ENCODE data around the gene FOLR2.

GRCh38 chr11:72195518-72196270, 20.9 kb upstream of the FOLR2 start:
- TF ChIP-seq CTCF (IDR thresholded peaks at IDR 0.05) (no peak), REST (IDR thresholded peaks at IDR 0.05; ENCODE audit: insufficient read depth in 1 of 2, low read depth in 2 of 2, low read length in 1 of 2) (no peak), POLR2AphosphoS5 (IDR thresholded peaks at IDR 0.05; ENCODE audit: low read depth, low read length) (no peak), TCF7L2 (IDR thresholded peaks at IDR 0.05; ENCODE audit: low read depth, low read length) (no peak), SIN3A (IDR thresholded peaks at IDR 0.05; ENCODE audit: borderline replicate concordance, insufficient read depth, low read depth, low read length) (no peak)

Measured in Panc1 (cell line).